A673 (cell line): ENCODE results near the gene WNK1.

Experiments used
- CTCF ChIP-seq: fragments of 300-800, 200-600 bp; sonication (generic); conservative IDR thresholded peaks from 2 replicates; pipeline ENCODE4 v1.5.1; 2017; ENCODE audit warnings: low read depth, mild to moderate bottlenecking, antibody characterized with exemption, low read length, moderate library complexity, mixed read lengths
- EZH2 ChIP-seq: fragments of 200-600 bp; sonication (generic); IDR thresholded peaks from 2 replicates; pipeline ENCODE4 v1.6.1; 2017; ENCODE audit warnings: borderline replicate concordance, low read depth, mild to moderate bottlenecking, mixed read lengths, antibody characterized with exemption, low read length; ENCODE audit not compliant: poor library complexity, severe bottlenecking

GRCh38 chr12:788288-788687, 35.9 kb downstream of the WNK1 start:
- no peak for TF ChIP-seq CTCF
- TF ChIP-seq EZH2 = no peak
